Neural crest cell (in vitro differentiated cells): ENCODE measurements around the gene FMN1. TPM values are rescaled to one million over a fixed set of nuclear protein-coding genes. Genes with fewer than 3 reads are reported as not detected.

ENCODE experiments used
- DNase-seq: peaks from one replicate; pipeline ENCODE4 v3.0.0; 2021; ENCODE audit warnings: low read depth, mixed read lengths, low spot score
- H3K27ac Mint-ChIP-seq: one replicate; pipeline ENCODE4 v1.8.0; 2021; ENCODE audit warnings: mild to moderate bottlenecking, mixed read lengths; ENCODE audit not compliant: unreplicated experiment
- H3K27me3 Mint-ChIP-seq: 2 replicates; pipeline ENCODE4 v1.8.0; 2021; ENCODE audit warnings: low read depth, mild to moderate bottlenecking, mixed read lengths
- H3K36me3 Mint-ChIP-seq: 2 replicates; pipeline ENCODE4 v1.8.0; 2021; ENCODE audit warnings: low read depth, mild to moderate bottlenecking, mixed read lengths
- H3K4me1 Mint-ChIP-seq: 2 replicates; pipeline ENCODE4 v1.8.0; 2021; ENCODE audit warnings: mixed read lengths
- H3K4me3 Mint-ChIP-seq: one replicate; pipeline ENCODE4 v1.8.0; 2021; ENCODE audit warnings: mild to moderate bottlenecking, mixed read lengths
- H3K9me3 Mint-ChIP-seq: 2 replicates; pipeline ENCODE4 v1.8.0; 2021; ENCODE audit warnings: mixed read lengths
- total RNA-seq: library from RNA; stranded (reverse); gene quantifications from 2 replicates; pipeline ENCODE4 v1.2.1, GENCODE V29; 2021
- TF ChIP-seq, protein P1 (sequence below): fragments of 200-600 bp; sonication (generic); conservative IDR thresholded peaks from 2 replicates; pipeline ENCODE4 v1.5.0; 2021; ENCODE audit warnings: antibody characterized with exemption, mild to moderate bottlenecking

FMN1 gene
- total RNA-seq, 1 donor from 2014 or later: 0.70 TPM

DNA sequence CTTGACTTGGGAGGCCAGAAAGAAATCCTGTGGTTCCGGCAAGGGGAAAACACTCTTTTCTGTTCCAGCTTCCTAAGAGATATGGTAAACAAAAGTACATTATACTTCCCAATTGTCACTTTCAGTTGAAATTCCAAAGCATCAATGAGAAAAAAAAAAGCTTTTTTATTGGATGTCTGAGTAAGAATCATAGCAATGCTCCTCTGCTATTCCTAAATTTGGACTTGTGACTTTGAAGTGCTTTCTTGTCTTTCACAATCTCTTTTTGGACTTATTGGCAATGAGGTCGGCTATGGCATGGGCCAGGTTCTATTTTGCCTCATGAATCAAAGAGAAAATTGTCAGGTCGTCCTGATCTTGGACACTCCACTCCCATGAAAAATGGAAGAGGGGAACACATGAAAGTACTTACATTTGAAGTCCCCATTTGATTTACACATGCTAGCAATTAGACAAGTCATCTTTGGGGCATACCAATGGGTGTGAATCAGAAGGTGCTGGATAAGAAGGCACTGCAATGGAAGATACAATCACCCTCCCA is 306.2 kb downstream of the FMN1 start:
- TF ChIP-seq, protein P1, sequence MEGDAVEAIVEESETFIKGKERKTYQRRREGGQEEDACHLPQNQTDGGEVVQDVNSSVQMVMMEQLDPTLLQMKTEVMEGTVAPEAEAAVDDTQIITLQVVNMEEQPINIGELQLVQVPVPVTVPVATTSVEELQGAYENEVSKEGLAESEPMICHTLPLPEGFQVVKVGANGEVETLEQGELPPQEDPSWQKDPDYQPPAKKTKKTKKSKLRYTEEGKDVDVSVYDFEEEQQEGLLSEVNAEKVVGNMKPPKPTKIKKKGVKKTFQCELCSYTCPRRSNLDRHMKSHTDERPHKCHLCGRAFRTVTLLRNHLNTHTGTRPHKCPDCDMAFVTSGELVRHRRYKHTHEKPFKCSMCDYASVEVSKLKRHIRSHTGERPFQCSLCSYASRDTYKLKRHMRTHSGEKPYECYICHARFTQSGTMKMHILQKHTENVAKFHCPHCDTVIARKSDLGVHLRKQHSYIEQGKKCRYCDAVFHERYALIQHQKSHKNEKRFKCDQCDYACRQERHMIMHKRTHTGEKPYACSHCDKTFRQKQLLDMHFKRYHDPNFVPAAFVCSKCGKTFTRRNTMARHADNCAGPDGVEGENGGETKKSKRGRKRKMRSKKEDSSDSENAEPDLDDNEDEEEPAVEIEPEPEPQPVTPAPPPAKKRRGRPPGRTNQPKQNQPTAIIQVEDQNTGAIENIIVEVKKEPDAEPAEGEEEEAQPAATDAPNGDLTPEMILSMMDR: no peak
- no peak overlapping the region for H3K4me3 Mint-ChIP-seq
- H3K27me3 Mint-ChIP-seq: no peaks in the 10 kb centered on the region
- H3K27ac Mint-ChIP-seq: no peak overlapping the region
- no peaks in the 10 kb centered on the region for H3K9me3 Mint-ChIP-seq
- DNase-seq: no peak
- H3K36me3 Mint-ChIP-seq: peaks cover 3% of the 10 kb centered on the region
- H3K4me1 Mint-ChIP-seq: peaks cover 15% of the 10 kb centered on the region

- no peak overlapping the region for H3K27ac Mint-ChIP-seq
- no peak overlapping the region for H3K4me3 Mint-ChIP-seq
- TF ChIP-seq, protein P1: no peak
- no peaks in the 10 kb centered on the region for H3K27me3 Mint-ChIP-seq
- peaks cover 3% of the 10 kb centered on the region for H3K36me3 Mint-ChIP-seq
- no peak for DNase-seq
- H3K4me1 Mint-ChIP-seq: peaks cover 15% of the 10 kb centered on the region
- H3K9me3 Mint-ChIP-seq: no peaks in the 10 kb centered on the region
Observed at GRCh38 chr15:32887090-32887489, 307.4 kb downstream of the FMN1 start.

- TF ChIP-seq, protein P1: no peak
- peaks cover 3% of the 10 kb centered on the region for H3K36me3 Mint-ChIP-seq
- no peak for DNase-seq
- no peaks in the 10 kb centered on the region for H3K27me3 Mint-ChIP-seq
- peaks cover 15% of the 10 kb centered on the region for H3K4me1 Mint-ChIP-seq
- no peak overlapping the region for H3K4me3 Mint-ChIP-seq
- peak overlapping the region; percentile 38 for H3K27ac Mint-ChIP-seq
- H3K9me3 Mint-ChIP-seq: no peaks in the 10 kb centered on the region
Observed at GRCh38 chr15:32886459-32886858, 308.1 kb downstream of the FMN1 start.

DNA sequence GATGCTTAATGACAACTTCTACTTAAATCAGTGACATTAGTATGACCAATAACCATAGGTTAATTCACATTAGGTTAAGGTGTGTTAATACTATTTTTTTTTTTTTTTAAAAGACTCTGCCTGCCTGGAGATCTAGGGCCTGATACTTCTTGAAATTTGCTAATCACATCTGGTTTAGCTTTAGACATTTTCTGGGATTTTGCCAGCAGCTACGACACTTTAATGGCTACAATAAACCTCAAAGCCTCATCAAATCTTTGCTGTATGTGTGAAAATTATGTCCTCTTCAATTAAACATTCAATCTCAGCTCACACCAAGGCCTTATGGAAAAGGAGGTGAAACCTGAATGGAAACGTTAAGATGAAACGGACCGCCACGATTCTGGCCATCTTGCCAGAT is 308.8 kb downstream of the FMN1 start:
- no peak for DNase-seq
- no peaks in the 10 kb centered on the region for H3K9me3 Mint-ChIP-seq
- H3K27me3 Mint-ChIP-seq: no peaks in the 10 kb centered on the region
- peaks cover 15% of the 10 kb centered on the region for H3K4me1 Mint-ChIP-seq
- no peak overlapping the region for H3K4me3 Mint-ChIP-seq
- TF ChIP-seq, protein P1: no peak
- H3K27ac Mint-ChIP-seq: no peak overlapping the region
- H3K36me3 Mint-ChIP-seq: peaks cover 3% of the 10 kb centered on the region

- H3K9me3 Mint-ChIP-seq: no peaks in the 10 kb centered on the region
- no peaks in the 10 kb centered on the region for H3K27me3 Mint-ChIP-seq
- H3K36me3 Mint-ChIP-seq: no peaks in the 10 kb centered on the region
- H3K4me1 Mint-ChIP-seq: peaks cover 15% of the 10 kb centered on the region
- no peak overlapping the region for H3K27ac Mint-ChIP-seq
- TF ChIP-seq, protein P1: no peak
- no peak overlapping the region for H3K4me3 Mint-ChIP-seq
- DNase-seq: no peak
Observed at GRCh38 chr15:32884146-32884545, 310.4 kb downstream of the FMN1 start.
